GM12878 (cell line): ENCODE measurements around the gene ARHGEF1. TPM values are rescaled to one million over a fixed set of nuclear protein-coding genes. Genes with fewer than 3 reads are reported as not detected.

Experiments
- ATF3 ChIP-seq: IDR thresholded peaks from 2 replicates; pipeline ENCODE4 v1.6.1; 2011; ENCODE audit warnings: low read depth, mild to moderate bottlenecking, low read length, moderate library complexity, borderline replicate concordance; ENCODE audit errors: extremely low read depth
- ATF7 ChIP-seq: fragments of 450-650 bp; IDR thresholded peaks from 2 replicates; pipeline ENCODE4 v1.6.1; 2016; ENCODE audit warnings: low read depth, mild to moderate bottlenecking
- BCL11A ChIP-seq: IDR thresholded peaks from 2 replicates; pipeline ENCODE4 v1.6.1; 2011; ENCODE audit warnings: low read depth, low read length
- BCLAF1 ChIP-seq: fragments of 450-650 bp; IDR thresholded peaks from 2 replicates; pipeline ENCODE4 v1.6.1; 2017; ENCODE audit warnings: antibody characterized with exemption, mild to moderate bottlenecking, moderate library complexity
- CREM ChIP-seq: IDR thresholded peaks from 2 replicates; pipeline ENCODE4 v1.6.1; 2014; ENCODE audit warnings: antibody characterized with exemption, low read depth
- KAT2A ChIP-seq: conservative IDR thresholded peaks from 2 replicates; pipeline ENCODE4 v1.6.1; 2011; ENCODE audit warnings: low read depth, low read length; ENCODE audit not compliant: control insufficient read depth
- KLF5 ChIP-seq: fragments of 450-650 bp; IDR thresholded peaks from 2 replicates; pipeline ENCODE4 v1.6.1; 2014; ENCODE audit warnings: mild to moderate bottlenecking; ENCODE audit not compliant: partially characterized antibody
- MLLT1 ChIP-seq: fragments of 450-650 bp; IDR thresholded peaks from 2 replicates; pipeline ENCODE4 v1.6.1; 2016; ENCODE audit warnings: mild to moderate bottlenecking
- MTA2 ChIP-seq: fragments of 450-650 bp; IDR thresholded peaks from 2 replicates; pipeline ENCODE4 v1.6.1; 2016; ENCODE audit warnings: low read depth, mild to moderate bottlenecking, moderate library complexity
- NKRF ChIP-seq: fragments of 450-650 bp; conservative IDR thresholded peaks from 2 replicates; pipeline ENCODE4 v1.6.1; 2017; ENCODE audit warnings: mild to moderate bottlenecking, moderate library complexity
- RELA ChIP-seq: fragments of 450-650 bp; IDR thresholded peaks from 2 replicates; pipeline ENCODE4 v1.8.0; 2014; ENCODE audit warnings: borderline replicate concordance; ENCODE audit not compliant: partially characterized antibody
- SKIL ChIP-seq: fragments of 450-650 bp; IDR thresholded peaks from 2 replicates; pipeline ENCODE4 v1.6.1; 2017; ENCODE audit warnings: mild to moderate bottlenecking, low read depth, inconsistent platforms; ENCODE audit not compliant: poor library complexity, severe bottlenecking
- SMARCA5 ChIP-seq: fragments of 450-650 bp; IDR thresholded peaks from 2 replicates; pipeline ENCODE4 v1.6.1; 2017; ENCODE audit warnings: mild to moderate bottlenecking
- TCF3 ChIP-seq: IDR thresholded peaks from 2 replicates; pipeline ENCODE4 v1.6.1; 2012; ENCODE audit warnings: low read depth, mild to moderate bottlenecking, low read length, borderline replicate concordance; ENCODE audit not compliant: insufficient read depth
- YBX1 ChIP-seq: fragments of 450-650 bp; IDR thresholded peaks from 2 replicates; pipeline ENCODE4 v1.6.1; 2016; ENCODE audit warnings: antibody characterized with exemption
- ZNF622 ChIP-seq: fragments of 450-650 bp; IDR thresholded peaks from 2 replicates; pipeline ENCODE4 v1.6.1; 2017; ENCODE audit warnings: mild to moderate bottlenecking, inconsistent platforms
- ZNF687 ChIP-seq: fragments of 450-650 bp; IDR thresholded peaks from 2 replicates; pipeline ENCODE4 v1.6.1; 2017; ENCODE audit warnings: mild to moderate bottlenecking, moderate library complexity
- polyA plus RNA-seq, 11 experiments: library from polyadenylated mRNA; depleted of rRNA in 4 of 11; unstranded in 6 of 11; stranded (reverse) in 5 of 11; fragments of >200 nt; fragmentation: Nextera tagmentation in 4 of 11; fragmentation: Illumina TruSeq in 1 of 11; extraction: Ambion mirVana in 4 of 11; extraction: Trizol in 1 of 11; gene quantifications; 1 replicate in 1 of 11; 2 replicates in 10 of 11; pipeline versions ENCODE4 v1.2.1 to v1.2.3, GENCODE V29; 2011 to 2016; ENCODE audit warnings: inconsistent platforms in 2 of 11, missing spikeins in 2 of 11, low read depth in 1 of 11
- total RNA-seq, 4 experiments: library from RNA; depleted of rRNA in 3 of 4; stranded (reverse); fragments of >200 nt in 3 of 4; fragmentation: Illumina TruSeq in 1 of 4; extraction: Trizol in 1 of 4; gene quantifications; 2 replicates each; pipeline versions ENCODE4 v1.2.1 to v1.2.3, GENCODE V29; 2013 to 2021

The ARHGEF1 gene
- total and polyA plus RNA-seq, 10 of the 15 experiments (the other 5 are each of a cell fraction or from before 2014, with no cell fraction given), result 1.2 to 207 (median 53.9) TPM

GRCh38 chr19:41934849-41935374, 51.9 kb downstream of the ARHGEF1 start (continued):
- TF ChIP-seq SKIL (peak; percentile 27), RELA (no peak), ZNF622 (no peak), BCLAF1 (no peak), TCF3 (no peak), MLLT1 (0 out of 2 replicates have a peak, but pooled peaks have one; percentile 27), ATF7 (no peak), NKRF (no peak), YBX1 (no peak), ATF3 (no peak), BCL11A (no peak), KLF5 (no peak), KAT2A (no peak), MTA2 (no peak), ZNF687 (no peak), SMARCA5 (peak; percentile 55; the same call in 1 of the 2 replicates), CREM (no peak)
